ENCODE data around the gene GCC2.
"Not testable (repeated sequence)": the region's sequence is repeated elsewhere in the genome, so short reads cannot be mapped to it uniquely, and the experiment has no call there.

GCC2 gene

GRCh38 chr2:108524688-108525087 is 75.7 kb downstream of the GCC2 start:
- not testable (repeated sequence) for DNase-seq (ENCODE audit: low read depth, low spot score)

- not testable (repeated sequence) for DNase-seq (ENCODE audit: low read depth, low spot score)
Measured at GRCh38 chr2:108525258-108525657, 76.3 kb downstream of the GCC2 start.

- DNase-seq (ENCODE audit: low read depth, low spot score): no peak
Measured at GRCh38 chr2:108531674-108532055, 82.7 kb downstream of the GCC2 start.

- DNase-seq (ENCODE audit: low read depth, low spot score): no peak
Measured at GRCh38 chr2:108533832-108534583, 85.0 kb downstream of the GCC2 start, which contains the start of gene LIMS1. TSS of gene LIMS1 (plus strand) at chr2:108534470. CDS start at chr2:108534563, 93 bp downstream.

- DNase-seq (ENCODE audit: low read depth, low spot score): no peak
Measured at GRCh38 chr2:108534584-108535356, 85.8 kb downstream of the GCC2 start.

- DNase-seq (ENCODE audit: low read depth, low spot score): no peak
Measured at GRCh38 chr2:108535357-108535631, 86.3 kb downstream of the GCC2 start.

- no peak for DNase-seq (ENCODE audit: low read depth, low spot score)
Measured at GRCh38 chr2:108536133-108536780, 87.3 kb downstream of the GCC2 start.

GRCh38 chr2:108536911-108537310 is 87.9 kb downstream of the GCC2 start:
- no peak for DNase-seq (ENCODE audit: low read depth, low spot score)

GRCh38 chr2:108538000-108538625 is 89.1 kb downstream of the GCC2 start:
- no peak for DNase-seq (ENCODE audit: low read depth, low spot score)

GRCh38 chr2:108541451-108541850 is 92.4 kb downstream of the GCC2 start:
- DNase-seq (ENCODE audit: low read depth, low spot score): no peak

- DNase-seq (ENCODE audit: low read depth, low spot score): no peak
Measured at GRCh38 chr2:108542071-108542470, 93.1 kb downstream of the GCC2 start.

GRCh38 chr2:108547606-108548005 is 98.6 kb downstream of the GCC2 start:
- DNase-seq (ENCODE audit: low read depth, low spot score): no peak

GRCh38 chr2:108548208-108549003 is 99.4 kb downstream of the GCC2 start:
- no peak for DNase-seq (ENCODE audit: low read depth, low spot score)

GRCh38 chr2:108552566-108552965 is 103.6 kb downstream of the GCC2 start:
- no peak for DNase-seq (ENCODE audit: low read depth, low spot score)

- DNase-seq (ENCODE audit: low read depth, low spot score): no peak
Measured at GRCh38 chr2:108553209-108553919, 104.4 kb downstream of the GCC2 start.

- no peak for DNase-seq (ENCODE audit: low read depth, low spot score)
Measured at GRCh38 chr2:108554528-108554927, 105.5 kb downstream of the GCC2 start.

- DNase-seq (ENCODE audit: low read depth, low spot score): no peak
Measured at GRCh38 chr2:108555572-108555971, 106.6 kb downstream of the GCC2 start.

GRCh38 chr2:108556581-108556980 is 107.6 kb downstream of the GCC2 start:
- DNase-seq (ENCODE audit: low read depth, low spot score): not testable (repeated sequence)
